IMR-90 (cell line): ENCODE results near the gene PUDP. TPM values are rescaled to one million over a fixed set of nuclear protein-coding genes. Genes with fewer than 3 reads are reported as not detected.

ENCODE experiments used
- ATAC-seq: fragments of 200-7000 bp; cut with Tn5 transposase; 2 replicates; pipeline ENCODE4 v1.9.1; 2020; ENCODE audit warnings: low read depth, mild to moderate bottlenecking, moderate library complexity
- BruUV-seq: library from RNA; stranded (reverse); fragments of 400-500 nt; replicated peaks from 2 replicates; lab custom pipeline; 2021; lab: Mats Ljungman, UMichigan
- CTCF ChIA-PET: fragments of 300-600 bp; formaldehyde crosslinking; extraction: SDS; loops from one replicate; lab custom pipeline; 2021; ENCODE audit warnings: antibody characterized with exemption; lab: Yijun Ruan, JAX
- POLR2A ChIA-PET: fragments of 300-600 bp; sonication (Branson Sonifier 250); formaldehyde crosslinking; loops from one replicate; lab custom pipeline; 2022; ENCODE audit warnings: antibody characterized with exemption; ENCODE audit not compliant: unreplicated experiment; lab: Charles Lee
- DNase-seq: peaks from one replicate; pipeline ENCODE4 v3.0.0; 2013
- H2AFZ ChIP-seq: replicated peaks from 2 replicates; pipeline ENCODE3; 2013; ENCODE audit warnings: low read length, mild to moderate bottlenecking; ENCODE audit not compliant: poor library complexity
- H2AK5ac ChIP-seq: 2 replicates; pipeline ENCODE4 v1.6.1; 2013; ENCODE audit warnings: low read depth, low read length, inconsistent platforms
- H2AK9ac ChIP-seq: replicated peaks from 2 replicates; pipeline ENCODE3; 2013; ENCODE audit warnings: mild to moderate bottlenecking, low read depth, low read length, moderate library complexity; ENCODE audit not compliant: poor library complexity
- H2BK120ac ChIP-seq: 2 replicates; pipeline ENCODE4 v1.6.1; 2013; ENCODE audit warnings: low read depth, low read length, inconsistent platforms
- H2BK15ac ChIP-seq: 3 replicates; pipeline ENCODE4 v1.6.1; 2013; ENCODE audit warnings: low read depth, low read length, inconsistent platforms
- H2BK20ac ChIP-seq: 2 replicates; pipeline ENCODE4 v1.6.1; 2013; ENCODE audit warnings: low read depth, mild to moderate bottlenecking, inconsistent platforms, low read length, moderate library complexity
- H2BK5ac ChIP-seq: 2 replicates; pipeline ENCODE4 v1.6.1; 2013; ENCODE audit warnings: mild to moderate bottlenecking, low read depth, low read length, inconsistent platforms; ENCODE audit not compliant: poor library complexity, severe bottlenecking
- H3K14ac ChIP-seq: replicated peaks from 2 replicates; pipeline ENCODE4 v1.6.1; 2013; ENCODE audit warnings: low read depth, low read length, inconsistent platforms
- H3K18ac ChIP-seq: 2 replicates; pipeline ENCODE4 v1.6.1; 2013; ENCODE audit warnings: low read depth, low read length, control low read depth
- H3K23ac ChIP-seq: 2 replicates; pipeline ENCODE4 v1.6.1; 2013; ENCODE audit warnings: low read depth, low read length, inconsistent platforms
- H3K27ac ChIP-seq: 2 replicates; pipeline ENCODE4 v1.5.1; 2013; ENCODE audit warnings: mild to moderate bottlenecking, control low read depth, low read length; ENCODE audit not compliant: insufficient read depth
- H3K27me3 ChIP-seq: 2 replicates; pipeline ENCODE4 v1.6.1; 2013; ENCODE audit warnings: low read length; ENCODE audit not compliant: control insufficient read depth, insufficient read depth
- H3K36me3 ChIP-seq: 2 replicates; pipeline ENCODE4 v1.6.1; 2013; ENCODE audit warnings: low read length, mixed read lengths; ENCODE audit not compliant: control insufficient read depth, insufficient read depth
- H3K4ac ChIP-seq: 2 replicates; pipeline ENCODE4 v1.6.1; 2013; ENCODE audit warnings: low read depth, low read length, inconsistent platforms
- H3K4me1 ChIP-seq: 2 replicates; pipeline ENCODE4 v1.6.1; 2013; ENCODE audit warnings: low read length, mixed read lengths; ENCODE audit not compliant: control insufficient read depth, insufficient read depth
- H3K4me2 ChIP-seq: 2 replicates; pipeline ENCODE4 v1.6.1; 2013; ENCODE audit warnings: low read depth, mild to moderate bottlenecking, control low read depth, low read length, moderate library complexity
- H3K4me3 ChIP-seq: 2 replicates; pipeline ENCODE4 v1.5.1; 2013; ENCODE audit warnings: low read depth, mild to moderate bottlenecking, control low read depth, low read length, moderate library complexity; ENCODE audit not compliant: insufficient read depth
- H3K56ac ChIP-seq: 2 replicates; pipeline ENCODE4 v1.6.1; 2013; ENCODE audit warnings: low read length, inconsistent platforms; ENCODE audit not compliant: insufficient read depth; ENCODE audit errors: extremely low read depth
- H3K79me1 ChIP-seq, 2 experiments: 2 replicates each; pipeline ENCODE4 v1.6.1; 2013; ENCODE audit warnings: low read length in 2 of 2, inconsistent platforms in 1 of 2, low read depth in 1 of 2
- H3K9ac ChIP-seq: 2 replicates; pipeline ENCODE4 v1.6.1; 2013; ENCODE audit warnings: low read depth, low read length, control low read depth
- H3K9me1 ChIP-seq: 2 replicates; pipeline ENCODE4 v1.6.1; 2013; ENCODE audit warnings: low read length, inconsistent platforms; ENCODE audit not compliant: insufficient read depth
- H3K9me3 ChIP-seq: 2 replicates; pipeline ENCODE4 v1.6.1; 2013; ENCODE audit warnings: low read length; ENCODE audit not compliant: control insufficient read depth, insufficient read depth
- H4K20me1 ChIP-seq: 2 replicates; pipeline ENCODE4 v1.6.1; 2013; ENCODE audit warnings: low read length, inconsistent platforms; ENCODE audit not compliant: insufficient read depth
- H4K5ac ChIP-seq: 2 replicates; pipeline ENCODE4 v1.6.1; 2013; ENCODE audit warnings: mild to moderate bottlenecking, low read depth, low read length, control low read depth
- H4K8ac ChIP-seq, 2 experiments: 2 replicates each; pipeline ENCODE4 v1.6.1; 2013; ENCODE audit warnings: low read depth in 2 of 2, low read length in 2 of 2, control low read depth in 1 of 2, inconsistent platforms in 1 of 2
- H4K91ac ChIP-seq: 2 replicates; pipeline ENCODE4 v1.6.1; 2013; ENCODE audit warnings: low read depth, low read length, inconsistent platforms; ENCODE audit not compliant: insufficient read depth
- BHLHE40 ChIP-seq: fragments of 150-350 bp; IDR thresholded peaks from 2 replicates; pipeline ENCODE4 v1.6.1; 2016; ENCODE audit warnings: mild to moderate bottlenecking, low read depth, low read length
- MAZ ChIP-seq: IDR thresholded peaks from 2 replicates; pipeline ENCODE4 v1.6.1; 2012; ENCODE audit warnings: low read depth, mild to moderate bottlenecking, low read length, improper control_type of control experiment, moderate library complexity, borderline replicate concordance
- NFE2L2 ChIP-seq: fragments of 150-350 bp; IDR thresholded peaks from 2 replicates; pipeline ENCODE4 v1.6.1; 2016; ENCODE audit warnings: low read depth, mild to moderate bottlenecking, low read length
- POLR2A ChIP-seq: IDR thresholded peaks from 2 replicates; pipeline ENCODE4 v1.6.1; 2012; ENCODE audit warnings: mild to moderate bottlenecking, low read depth, low read length
- RFX5 ChIP-seq: IDR thresholded peaks from 2 replicates; pipeline ENCODE4 v1.8.0; 2012; ENCODE audit warnings: low read depth, mild to moderate bottlenecking, low read length, moderate library complexity
- SMC3 ChIP-seq: fragments of 150-350 bp; IDR thresholded peaks from 2 replicates; pipeline ENCODE4 v1.6.1; 2016; ENCODE audit warnings: low read depth, mild to moderate bottlenecking, antibody characterized with exemption, low read length, moderate library complexity
- WGBS, 2 experiments: methylation state at CpG; one replicate each; pipeline versions ENCODE4 v1.1.5 to v1.1.7; 2013; ENCODE audit warnings: missing lambda C conversion rate in 2 of 2; ENCODE audit not compliant: insufficient read length in 1 of 2; ENCODE audit errors: extremely low coverage in 2 of 2; 5-methylcytosine and 5-hydroxymethylcytosine counted together
- dilution Hi-C: fragments of 300-500 bp; cut with HindIII; formaldehyde crosslinking; loops from one replicate; pipeline ENCODE4 v1.14.3; 2018; ENCODE audit warnings: low sequenced_read_pairs; ENCODE audit not compliant: unreplicated experiment
- in situ Hi-C: fragments of 300-500 bp; cut with MboI; formaldehyde crosslinking; loops from 3 replicates; pipeline ENCODE4 v1.14.3; 2019; ENCODE audit warnings: low sequenced_read_pairs, inconsistent platforms, mixed read lengths
- intact Hi-C: fragments of 100-400 bp; cut with micrococcal nuclease; formaldehyde crosslinking; loops from 2 replicates; pipeline ENCODE4 v1.10.0; 2022
- polyA plus RNA-seq, 3 experiments: library from polyadenylated mRNA; depleted of rRNA; stranded (reverse); fragments of >200 nt; gene quantifications; 2 replicates each; pipeline ENCODE4 v1.2.3, GENCODE V29; 2012; ENCODE audit warnings: low replicate concordance in 1 of 3
- total RNA-seq: library from RNA; depleted of rRNA; stranded (reverse); fragments of >200 nt; gene quantifications from 2 replicates; pipeline ENCODE4 v1.2.3, GENCODE V29; 2012
- TF ChIP-seq, protein P1 (sequence below): fragments of 150-350 bp; IDR thresholded peaks from 2 replicates; pipeline ENCODE4 v1.6.1; 2017; ENCODE audit warnings: mild to moderate bottlenecking, antibody characterized with exemption, low read length, low read depth

Gene PUDP
- total and polyA plus RNA-seq, 2 of the 4 experiments (the other 2 are of a cell fraction) = 22.2 to 28.6 TPM

GRCh38 chrX:7069556-7069955 is 78.4 kb downstream of the PUDP start:
- in situ Hi-C loops (no loop called here), dilution Hi-C loops (no loop called here), intact Hi-C loops (no loop called here)
- Histone ChIP-seq H4K91ac (no peak overlapping the region), H3K27ac (no peak overlapping the region), H3K4me1 (no peaks in the 10 kb centered on the region), H3K36me3 (peaks cover 1% of the 10 kb centered on the region; the same call in 1 of the 2 replicates), H4K20me1 (peaks cover 8% of the 10 kb centered on the region; the same call in 1 of the 2 replicates), H3K14ac (no peak overlapping the region), H3K79me1 (peaks cover 0 to 6% of the 10 kb centered on the region in 2 experiments; a peak in 2 of 4 replicates), H3K9ac (no peak overlapping the region), H4K8ac (no peak overlapping the region), H2AK5ac (no peak overlapping the region), H3K23ac (no peak overlapping the region), H2BK120ac (no peak overlapping the region), H3K4me3 (no peak overlapping the region), H3K18ac (no peak overlapping the region), H3K4me2 (no peak overlapping the region), H3K9me3 (no peaks in the 10 kb centered on the region), H3K9me1 (peaks cover 7% of the 10 kb centered on the region; the same call in 1 of the 2 replicates), H2BK5ac (no peak overlapping the region), H3K27me3 (no peaks in the 10 kb centered on the region), H4K5ac (no peak overlapping the region), H2BK15ac (no peak overlapping the region), H3K4ac (no peak overlapping the region), H2BK20ac (no peak overlapping the region), H2AK9ac (no peak overlapping the region), H3K56ac (no peak overlapping the region), H2AFZ (no peak overlapping the region)
- ChIA-PET POLR2A (no interaction called here), CTCF (no interaction called here)
- no peak for DNase-seq
- ATAC-seq = no peak
- TF ChIP-seq SMC3 = no peak
- TF ChIP-seq, protein P1, sequence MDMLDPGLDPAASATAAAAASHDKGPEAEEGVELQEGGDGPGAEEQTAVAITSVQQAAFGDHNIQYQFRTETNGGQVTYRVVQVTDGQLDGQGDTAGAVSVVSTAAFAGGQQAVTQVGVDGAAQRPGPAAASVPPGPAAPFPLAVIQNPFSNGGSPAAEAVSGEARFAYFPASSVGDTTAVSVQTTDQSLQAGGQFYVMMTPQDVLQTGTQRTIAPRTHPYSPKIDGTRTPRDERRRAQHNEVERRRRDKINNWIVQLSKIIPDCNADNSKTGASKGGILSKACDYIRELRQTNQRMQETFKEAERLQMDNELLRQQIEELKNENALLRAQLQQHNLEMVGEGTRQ = no peak
- TF ChIP-seq MAZ = no peak
- TF ChIP-seq POLR2A = no peak
- no peak for TF ChIP-seq BHLHE40
- TF ChIP-seq NFE2L2 = no peak
- TF ChIP-seq RFX5 = no peak
- no CpG with 5 or more reads among the region's 2 CpGs for WGBS, 2 experiments
- no TSS peak for BruUV-seq
